Activated CD8-positive, alpha-beta memory T cell treated with anti-CD3 and anti-CD28 coated beads for 36 hours (primary cell): Measurements from ENCODE around the gene RUFY4. TPM values are rescaled to one million over a fixed set of nuclear protein-coding genes. Genes with fewer than 3 reads are reported as not detected.
"Not testable (repeated sequence)": the region's sequence is repeated elsewhere in the genome, so short reads cannot be mapped to it uniquely, and the experiment has no call there.

Experiments used
- CTCF ChIA-PET: fragments of 350-600 bp; sonication (Branson Sonifier 250); formaldehyde crosslinking; loops from one replicate; lab custom pipeline; 2021; ENCODE audit warnings: antibody characterized with exemption; lab: Charles Lee
- POLR2A ChIA-PET: fragments of 350-600 bp; sonication (Branson Sonifier 250); formaldehyde crosslinking; loops from one replicate; lab custom pipeline; 2021; ENCODE audit warnings: antibody characterized with exemption; lab: Charles Lee
- total RNA-seq, 2 experiments: library from RNA; stranded (reverse); gene quantifications; one replicate each; pipeline ENCODE4 v1.2.3, GENCODE V29; 2021

Gene RUFY4
- total RNA-seq, 2 experiments from 2014 or later: not detected

- POLR2A ChIA-PET: no interaction called here
Measured at GRCh38 chr2:218075975-218076811, 7.1 kb downstream of the RUFY4 start.

GRCh38 chr2:218077464-218078216, 8.6 kb downstream of the RUFY4 start:
- ChIA-PET POLR2A (no interaction called here), CTCF (no interaction called here)

More at GRCh38 chr2:218075975-218076811, 7.1 kb downstream of the RUFY4 start:
- CTCF ChIA-PET: no interaction called here

GRCh38 chr2:218079943-218080913, 11.2 kb downstream of the RUFY4 start:
- CTCF ChIA-PET: no interaction called here
- POLR2A ChIA-PET: no interaction called here

DNA sequence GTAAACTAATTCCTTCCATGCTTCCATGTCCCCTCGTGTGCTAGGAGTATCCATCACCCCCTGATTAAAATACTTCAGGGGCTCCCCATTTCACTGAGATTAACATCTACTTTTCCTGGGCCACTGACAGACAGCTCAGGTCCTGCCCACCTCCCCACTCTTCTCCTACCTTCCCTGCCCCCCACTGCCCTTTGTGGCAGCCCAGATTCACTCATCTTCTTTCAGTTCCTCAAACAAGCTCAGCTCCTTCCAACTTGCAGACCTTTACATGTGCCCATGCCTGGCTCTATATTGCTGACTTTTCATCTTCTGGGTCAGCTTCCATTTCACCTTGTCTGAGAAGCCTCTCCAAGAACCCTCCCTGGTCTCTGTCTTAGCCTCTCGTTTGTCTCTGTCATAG, 12.0 kb downstream of the RUFY4 start:
- CTCF ChIA-PET: no interaction called here
- POLR2A ChIA-PET: no interaction called here

- ChIA-PET POLR2A (no interaction called here), CTCF (no interaction called here)
Measured at GRCh38 chr2:218081695-218082094, 12.6 kb downstream of the RUFY4 start.

- POLR2A ChIA-PET: no interaction called here
- CTCF ChIA-PET: no interaction called here
Measured at GRCh38 chr2:218082586-218083351, 13.7 kb downstream of the RUFY4 start.

DNA sequence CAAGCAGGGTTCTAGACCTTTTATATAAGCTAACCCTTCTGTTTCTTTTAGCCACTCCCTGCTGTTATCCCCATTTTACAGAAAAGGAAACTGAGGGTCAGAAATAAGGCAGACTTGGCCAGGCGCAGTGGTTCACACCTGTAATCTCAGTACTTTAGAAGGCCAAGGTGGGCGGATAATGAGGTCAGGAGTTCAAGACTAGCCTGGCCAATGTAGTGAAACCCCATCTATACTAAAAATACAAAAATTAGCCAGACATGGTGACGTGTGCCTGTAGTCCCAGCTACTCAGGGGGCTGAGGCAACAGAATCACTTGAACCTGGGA, 14.3 kb downstream of the RUFY4 start:
- POLR2A ChIA-PET: no interaction called here

GRCh38 chr2:218086478-218086877, 17.4 kb downstream of the RUFY4 start:
- ChIA-PET POLR2A (no interaction called here), CTCF (no interaction called here)

More for the DNA sequence above, 14.3 kb downstream of the RUFY4 start:
- CTCF ChIA-PET: no interaction called here

- CTCF ChIA-PET: no interaction called here
Measured at GRCh38 chr2:218089259-218089658, 20.2 kb downstream of the RUFY4 start.

DNA sequence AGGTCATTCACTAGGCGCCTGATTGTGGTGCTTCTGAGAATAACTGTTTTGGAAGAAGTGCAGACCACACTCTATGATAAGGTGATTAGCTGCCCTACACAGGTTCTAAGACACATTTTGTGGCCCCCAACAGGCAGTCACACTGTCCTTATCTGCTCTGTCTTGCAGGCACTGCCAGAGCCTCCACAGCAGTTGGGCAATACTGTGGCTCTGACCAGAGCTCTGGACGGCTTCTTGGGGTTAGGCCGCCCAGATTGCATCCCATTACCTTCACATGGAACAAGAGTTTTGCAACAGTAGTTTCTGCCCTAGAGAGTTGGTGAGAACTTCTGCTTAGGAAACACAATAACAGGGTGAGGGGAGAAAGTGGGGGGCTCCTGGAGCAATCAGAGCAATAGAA, 22.7 kb downstream of the RUFY4 start:
- ChIA-PET POLR2A (no interaction called here), CTCF (no interaction called here)

More at GRCh38 chr2:218089259-218089658, 20.2 kb downstream of the RUFY4 start:
- POLR2A ChIA-PET: no interaction called here

DNA sequence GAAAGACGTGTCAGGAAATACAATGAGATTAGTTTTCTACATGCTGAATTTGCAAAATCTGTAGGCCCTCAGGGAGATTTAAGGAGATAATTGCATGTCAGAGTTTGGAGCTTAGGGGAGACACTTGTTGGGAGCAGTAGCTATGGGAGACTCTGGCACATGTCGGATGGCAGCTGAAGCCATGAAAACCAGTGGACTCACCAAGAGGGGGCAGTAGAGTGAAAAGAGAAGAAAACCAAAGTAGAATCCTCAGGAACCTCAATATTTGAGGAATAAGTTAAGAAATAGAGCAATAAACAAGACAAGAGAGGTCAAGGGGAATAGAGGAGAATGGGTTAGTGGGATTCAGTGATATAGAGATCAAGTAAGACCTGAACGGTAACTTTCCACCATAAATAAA, 24.8 kb downstream of the RUFY4 start:
- CTCF ChIA-PET: no interaction called here
- POLR2A ChIA-PET: no interaction called here

GRCh38 chr2:218095853-218096252, 26.8 kb downstream of the RUFY4 start:
- ChIA-PET POLR2A (no interaction called here), CTCF (no interaction called here)

DNA sequence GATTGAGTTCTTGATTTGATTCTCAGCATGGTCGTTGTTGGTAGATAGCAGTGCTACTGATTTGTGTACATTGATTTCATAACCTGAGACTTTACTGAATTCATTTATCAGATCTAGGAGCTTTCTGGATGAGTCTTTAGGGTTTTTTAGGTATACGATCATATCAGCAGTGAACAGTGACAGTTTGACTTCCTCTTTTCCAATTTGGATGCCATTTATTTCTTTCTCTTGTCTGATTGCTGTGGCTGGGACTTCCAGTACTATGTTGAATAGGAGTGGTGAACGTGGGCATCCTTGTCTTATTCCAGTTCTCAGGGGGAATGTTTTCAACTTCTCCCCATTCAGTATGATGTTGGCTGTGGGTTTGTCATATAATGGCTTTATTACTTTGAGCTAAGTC, 28.9 kb downstream of the RUFY4 start:
- POLR2A ChIA-PET: no interaction called here
- CTCF ChIA-PET: no interaction called here

DNA sequence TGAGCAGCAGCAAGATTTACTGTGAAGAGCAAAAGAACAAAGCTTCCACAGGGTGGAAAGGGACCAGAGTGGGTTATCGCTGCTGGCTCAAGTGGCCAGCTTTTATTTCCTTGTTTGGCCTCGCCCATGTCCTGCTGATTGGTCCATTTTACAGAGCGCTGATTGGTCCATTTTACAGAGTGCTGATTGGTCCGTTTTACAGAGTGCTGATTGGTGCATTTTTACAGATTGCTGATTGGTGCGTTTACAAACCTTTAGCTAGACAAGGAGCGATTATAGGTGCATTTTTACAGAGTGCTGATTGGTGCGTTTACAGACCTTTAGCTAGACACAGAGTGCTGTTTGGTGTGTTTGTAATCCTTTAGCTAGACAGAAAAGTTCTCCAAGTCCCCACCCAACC, 39.8 kb downstream of the RUFY4 start:
- CTCF ChIA-PET, POLR2A ChIA-PET: not testable (repeated sequence)

DNA sequence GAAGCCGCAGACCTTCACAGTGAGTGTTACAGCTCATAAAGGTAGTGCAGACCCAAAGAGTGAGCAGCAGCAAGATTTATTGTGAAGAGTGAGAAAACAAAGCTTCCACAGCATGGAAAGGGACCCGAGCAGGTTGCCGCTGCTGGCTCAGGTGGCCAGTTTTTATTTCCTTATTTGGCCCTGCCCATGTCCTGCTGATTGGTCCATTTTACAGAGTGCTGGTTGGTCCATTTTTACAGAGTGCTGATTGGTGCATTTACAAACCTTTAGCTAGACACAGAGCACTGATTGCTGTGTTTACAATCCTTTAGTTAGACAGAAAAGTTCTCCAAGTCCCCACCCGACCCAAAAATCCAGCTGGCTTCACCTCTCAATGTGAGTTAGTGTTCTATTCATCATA, 52.7 kb downstream of the RUFY4 start:
- POLR2A ChIA-PET, CTCF ChIA-PET: not testable (repeated sequence)

DNA sequence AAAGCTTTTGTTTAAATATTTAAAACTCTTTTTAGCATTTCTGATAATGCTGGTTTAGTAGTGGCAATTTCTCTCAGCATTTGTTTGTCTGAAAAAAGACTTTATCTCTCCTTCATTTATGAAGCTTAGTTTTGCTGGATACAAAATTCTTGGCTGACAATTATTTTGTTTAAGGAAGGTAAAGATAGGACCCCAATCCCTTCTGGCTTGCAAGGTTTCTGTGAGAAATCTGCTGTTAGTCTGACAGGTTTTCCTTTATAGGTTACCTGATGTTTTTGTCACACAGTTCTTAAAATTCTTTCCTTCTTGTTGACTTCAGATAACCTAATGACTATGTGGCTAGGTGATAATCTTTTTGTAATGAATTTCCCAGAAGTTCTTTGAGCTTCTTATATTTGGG, 53.2 kb downstream of the RUFY4 start:
- POLR2A ChIA-PET, CTCF ChIA-PET: not testable (repeated sequence)

DNA sequence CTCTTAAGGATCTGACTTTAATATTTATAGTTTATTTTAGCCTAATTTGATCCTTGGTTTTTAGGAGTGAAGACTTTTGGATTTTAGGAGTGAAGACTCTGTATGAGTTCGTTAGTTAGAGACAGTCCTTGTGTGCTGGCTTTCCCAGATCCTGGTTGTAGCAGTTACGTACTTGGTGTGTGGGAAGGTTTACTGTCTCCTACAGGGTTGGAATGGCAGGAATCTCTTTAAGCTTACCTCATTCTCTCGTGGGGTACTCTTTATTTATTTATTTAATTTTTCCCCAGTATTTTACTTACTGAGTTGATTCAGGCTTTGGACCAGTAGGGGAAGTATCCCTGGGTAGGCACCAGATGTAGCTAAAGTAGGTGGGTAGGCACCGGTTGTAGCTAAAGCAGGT, 54.9 kb downstream of the RUFY4 start:
- ChIA-PET CTCF (no interaction called here), POLR2A (no interaction called here)

DNA sequence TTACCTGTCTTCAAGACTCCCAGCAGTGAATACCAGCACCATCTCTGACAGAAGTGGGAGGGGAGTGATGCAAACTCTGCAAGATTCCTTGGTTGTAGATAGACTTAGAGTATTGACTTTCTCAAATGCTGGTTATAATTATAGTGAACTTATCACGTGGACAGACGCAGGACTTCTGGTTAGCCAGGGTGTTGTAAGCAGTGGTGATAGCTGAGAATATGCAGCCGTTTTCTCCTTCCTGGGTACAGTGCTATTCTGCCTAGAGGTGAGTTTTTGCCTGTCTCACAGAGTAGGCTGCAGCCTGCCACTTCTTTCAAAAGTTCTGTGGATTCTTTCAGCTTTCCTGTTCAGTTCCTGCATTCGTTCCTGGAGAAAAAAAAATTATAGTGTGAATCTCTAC, 56.0 kb downstream of the RUFY4 start:
- ChIA-PET CTCF (no interaction called here), POLR2A (no interaction called here)

DNA sequence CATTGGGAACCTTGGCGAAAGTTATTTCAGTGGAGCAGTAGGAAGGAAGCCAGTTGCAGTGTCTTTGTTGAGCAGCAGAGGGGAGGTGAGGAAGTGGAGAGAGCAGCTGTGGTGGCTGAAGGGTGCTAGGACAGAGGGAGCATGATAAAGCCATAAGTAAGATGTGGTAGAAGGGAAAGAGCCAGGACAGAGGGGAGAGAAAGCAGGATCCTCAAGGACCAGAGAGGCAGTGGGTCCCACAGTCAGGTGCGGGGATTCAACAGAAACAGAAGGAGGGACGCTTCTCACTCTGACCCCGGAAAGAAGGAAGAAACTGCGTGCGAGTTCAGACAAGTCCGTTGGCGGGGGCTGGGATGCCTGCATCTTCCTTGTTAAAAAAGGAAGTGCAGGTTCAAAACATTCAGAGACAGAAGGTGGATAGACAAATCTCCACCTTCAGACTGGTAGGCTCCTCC, 56.6 kb downstream of the RUFY4 start, which contains the start of gene CXCR2:
TSS of gene CXCR2 (plus strand) at position 403 of the 455 bp plus-strand sequence. CDS start 8,774 bp downstream, outside the sequence.
- POLR2A ChIA-PET: no interaction called here
- CTCF ChIA-PET: no interaction called here
